ENCODE measurements around the gene MYEF2. TPM values are rescaled to one million over a fixed set of nuclear protein-coding genes. Genes with fewer than 3 reads are reported as not detected.

Gene MYEF2
- total and polyA plus RNA-seq, 10 of the 15 experiments (the other 5 are each of a cell fraction or from before 2014, with no cell fraction given) = 9.2 to 47.0 (median 19.9) TPM

GRCh38 chr15:48149858-48150257, 28.2 kb downstream of the MYEF2 start (continued):
- no peak for TF ChIP-seq CUX1 (IDR thresholded peaks at IDR 0.05; ENCODE audit: insufficient replicate concordance, low read depth, low read length)
- TF ChIP-seq ETV6 (conservative IDR thresholded peaks at IDR 0.05 in 1 of 2, IDR thresholded peaks at IDR 0.05 in 1 of 2; ENCODE audit: borderline replicate concordance in 1 of 2, low read depth in 1 of 2) = no peak
- no peak for TF ChIP-seq USF2 (IDR thresholded peaks at IDR 0.05; ENCODE audit: borderline replicate concordance, low read depth, low read length)
- no peak for TF ChIP-seq ZZZ3 (IDR thresholded peaks at IDR 0.05; ENCODE audit: control insufficient read depth, insufficient read length, low read depth)
- TF ChIP-seq SMC3 (IDR thresholded peaks at IDR 0.05; ENCODE audit: borderline replicate concordance, low read length) = no peak
- TF ChIP-seq MLLT1 (IDR thresholded peaks at IDR 0.05) = no peak
